Measurements from ENCODE around the gene PLXNA2.

GRCh38 chr1:208004851-208005250, 239.3 kb downstream of the PLXNA2 start:
- no peak for TF ChIP-seq CTCF (conservative IDR thresholded peaks at IDR 0.05; ENCODE audit: low read length)
- TF ChIP-seq EZH2phosphoT487 (IDR thresholded peaks at IDR 0.05; ENCODE audit: borderline replicate concordance, low read depth, low read length), result no peak

Data from OCI-LY7 (cell line).